Activated naive CD8-positive, alpha-beta T cell treated with anti-CD3 and anti-CD28 coated beads for 36 hours (primary cell): ENCODE data around the gene KLHL22. TPM values are rescaled to one million over a fixed set of nuclear protein-coding genes. Genes with fewer than 3 reads are reported as not detected.
"Not testable (repeated sequence)": the region's sequence is repeated elsewhere in the genome, so short reads cannot be mapped to it uniquely, and the experiment has no call there.

Experiments
- DNase-seq: peaks from one replicate; pipeline ENCODE4 v3.0.0; 2021
- H3K27ac Mint-ChIP-seq: one replicate; pipeline ENCODE4 v1.8.0; 2022; ENCODE audit warnings: mild to moderate bottlenecking, moderate library complexity, mixed read lengths
- H3K27me3 Mint-ChIP-seq: one replicate; pipeline ENCODE4 v1.8.0; 2022; ENCODE audit warnings: mild to moderate bottlenecking, mixed read lengths
- H3K36me3 Mint-ChIP-seq: one replicate; pipeline ENCODE4 v1.8.0; 2021; ENCODE audit warnings: mild to moderate bottlenecking, mixed read lengths
- H3K4me1 Mint-ChIP-seq: one replicate; pipeline ENCODE4 v1.8.0; 2021; ENCODE audit warnings: mixed read lengths
- H3K4me3 Mint-ChIP-seq: one replicate; pipeline ENCODE4 v1.8.0; 2022; ENCODE audit warnings: mild to moderate bottlenecking, moderate library complexity, mixed read lengths
- H3K9me3 Mint-ChIP-seq: one replicate; pipeline ENCODE4 v1.8.0; 2022; ENCODE audit warnings: mixed read lengths
- total RNA-seq, 2 experiments: library from RNA; stranded (reverse); gene quantifications; one replicate each; pipeline ENCODE4 v1.2.3, GENCODE V29; 2021

Gene KLHL22
- total RNA-seq, 2 experiments from 2014 or later: 11.2 to 12.3 TPM

- peaks cover 6% of the 10 kb centered on the region for H3K36me3 Mint-ChIP-seq
- no peak for DNase-seq
- H3K27me3 Mint-ChIP-seq: no peaks in the 10 kb centered on the region
- H3K4me3 Mint-ChIP-seq: no peak overlapping the region
- no peaks in the 10 kb centered on the region for H3K9me3 Mint-ChIP-seq
- H3K4me1 Mint-ChIP-seq: peaks cover 22% of the 10 kb centered on the region
- H3K27ac Mint-ChIP-seq: no peak overlapping the region
Measured at GRCh38 chr22:20457506-20458240, 37.9 kb downstream of the KLHL22 start.

- Mint-ChIP-seq H3K4me1 (peaks cover 19% of the 10 kb centered on the region), H3K36me3 (peaks cover 6% of the 10 kb centered on the region), H3K27ac (no peak overlapping the region), H3K27me3 (no peaks in the 10 kb centered on the region), H3K4me3 (no peak overlapping the region), H3K9me3 (no peaks in the 10 kb centered on the region)
- DNase-seq: no peak
Measured at GRCh38 chr22:20456722-20457076, 38.9 kb downstream of the KLHL22 start.

- no peaks in the 10 kb centered on the region for H3K9me3 Mint-ChIP-seq
- DNase-seq: peak; percentile 80
- H3K4me3 Mint-ChIP-seq: no peak overlapping the region
- H3K27me3 Mint-ChIP-seq: no peaks in the 10 kb centered on the region
- H3K27ac Mint-ChIP-seq: no peak overlapping the region
- peaks cover 19% of the 10 kb centered on the region for H3K4me1 Mint-ChIP-seq
- H3K36me3 Mint-ChIP-seq: peaks cover 6% of the 10 kb centered on the region
Measured at GRCh38 chr22:20456064-20456721, 39.4 kb downstream of the KLHL22 start.

GRCh38 chr22:20455709-20456063 lies 39.9 kb downstream of the KLHL22 start:
- Mint-ChIP-seq H3K9me3 (no peaks in the 10 kb centered on the region), H3K36me3 (peaks cover 2% of the 10 kb centered on the region), H3K27me3 (no peaks in the 10 kb centered on the region), H3K4me3 (no peak overlapping the region), H3K4me1 (peaks cover 19% of the 10 kb centered on the region), H3K27ac (no peak overlapping the region)
- DNase-seq: no peak

GRCh38 chr22:20453222-20453621 lies 42.4 kb downstream of the KLHL22 start:
- no peaks in the 10 kb centered on the region for H3K9me3 Mint-ChIP-seq
- no peak overlapping the region for H3K4me3 Mint-ChIP-seq
- no peaks in the 10 kb centered on the region for H3K27me3 Mint-ChIP-seq
- no peak overlapping the region for H3K27ac Mint-ChIP-seq
- DNase-seq: no peak
- peaks cover 16% of the 10 kb centered on the region for H3K4me1 Mint-ChIP-seq
- peaks cover 2% of the 10 kb centered on the region for H3K36me3 Mint-ChIP-seq

GRCh38 chr22:20451920-20452319 lies 43.7 kb downstream of the KLHL22 start:
- Mint-ChIP-seq H3K4me1 (peaks cover 16% of the 10 kb centered on the region), H3K4me3 (no peak overlapping the region), H3K36me3 (peaks cover 2% of the 10 kb centered on the region), H3K27me3 (no peaks in the 10 kb centered on the region), H3K27ac (no peak overlapping the region), H3K9me3 (no peaks in the 10 kb centered on the region)
- DNase-seq: no peak

GRCh38 chr22:20451129-20451778 lies 44.3 kb downstream of the KLHL22 start:
- H3K9me3 Mint-ChIP-seq, H3K27ac Mint-ChIP-seq, H3K27me3 Mint-ChIP-seq, DNase-seq, H3K4me3 Mint-ChIP-seq, H3K36me3 Mint-ChIP-seq: not testable (repeated sequence)
- H3K4me1 Mint-ChIP-seq: peaks cover 10% of the 10 kb centered on the region

- Mint-ChIP-seq H3K27ac (no peak overlapping the region), H3K4me1 (peaks cover 3% of the 10 kb centered on the region), H3K9me3 (no peaks in the 10 kb centered on the region), H3K27me3 (no peaks in the 10 kb centered on the region), H3K4me3 (no peak overlapping the region), H3K36me3 (peaks cover 2% of the 10 kb centered on the region)
- DNase-seq: no peak
Measured at GRCh38 chr22:20450551-20450906, 45.1 kb downstream of the KLHL22 start.

GRCh38 chr22:20449819-20450550 lies 45.6 kb downstream of the KLHL22 start:
- no peaks in the 10 kb centered on the region for H3K27me3 Mint-ChIP-seq
- DNase-seq: no peak
- no peak overlapping the region for H3K4me3 Mint-ChIP-seq
- H3K4me1 Mint-ChIP-seq: peaks cover 3% of the 10 kb centered on the region
- peaks cover 2% of the 10 kb centered on the region for H3K36me3 Mint-ChIP-seq
- H3K9me3 Mint-ChIP-seq: no peaks in the 10 kb centered on the region
- H3K27ac Mint-ChIP-seq: no peak overlapping the region

GRCh38 chr22:20448630-20449029 lies 47.0 kb downstream of the KLHL22 start:
- no peak overlapping the region for H3K4me3 Mint-ChIP-seq
- H3K4me1 Mint-ChIP-seq: peaks cover 3% of the 10 kb centered on the region
- H3K9me3 Mint-ChIP-seq: no peaks in the 10 kb centered on the region
- H3K36me3 Mint-ChIP-seq: no peaks in the 10 kb centered on the region
- H3K27me3 Mint-ChIP-seq: no peaks in the 10 kb centered on the region
- H3K27ac Mint-ChIP-seq: no peak overlapping the region
- DNase-seq: no peak

- Mint-ChIP-seq H3K36me3 (no peaks in the 10 kb centered on the region), H3K27ac (no peak overlapping the region), H3K4me3 (no peak overlapping the region), H3K9me3 (no peaks in the 10 kb centered on the region), H3K4me1 (peaks cover 3% of the 10 kb centered on the region), H3K27me3 (no peaks in the 10 kb centered on the region)
- DNase-seq: no peak
Measured at GRCh38 chr22:20446383-20446970, 49.1 kb downstream of the KLHL22 start.

GRCh38 chr22:20444325-20444724 lies 51.3 kb downstream of the KLHL22 start:
- Mint-ChIP-seq H3K27me3 (peaks cover 3% of the 10 kb centered on the region), H3K27ac (no peak overlapping the region), H3K4me1 (no peaks in the 10 kb centered on the region), H3K4me3 (no peak overlapping the region), H3K9me3 (no peaks in the 10 kb centered on the region), H3K36me3 (no peaks in the 10 kb centered on the region)
- no peak for DNase-seq

GRCh38 chr22:20442485-20443284 lies 52.9 kb downstream of the KLHL22 start:
- H3K36me3 Mint-ChIP-seq: no peaks in the 10 kb centered on the region
- H3K27me3 Mint-ChIP-seq: peaks cover 11% of the 10 kb centered on the region
- H3K4me1 Mint-ChIP-seq: no peaks in the 10 kb centered on the region
- H3K4me3 Mint-ChIP-seq: no peak overlapping the region
- no peaks in the 10 kb centered on the region for H3K9me3 Mint-ChIP-seq
- no peak overlapping the region for H3K27ac Mint-ChIP-seq
- no peak for DNase-seq

GRCh38 chr22:20441631-20442484 lies 53.7 kb downstream of the KLHL22 start:
- Mint-ChIP-seq H3K27ac (no peak overlapping the region), H3K27me3 (peaks cover 17% of the 10 kb centered on the region), H3K4me1 (peaks cover 4% of the 10 kb centered on the region), H3K36me3 (no peaks in the 10 kb centered on the region), H3K9me3 (no peaks in the 10 kb centered on the region), H3K4me3 (no peak overlapping the region)
- no peak for DNase-seq
